HG03565 (cell line): Measurements from ENCODE around the gene UPF3A.
A peak's percentile ranks its signal among the peaks of the same experiment; 100 is the strongest.
"Not testable (repeated sequence)": the region's sequence is repeated elsewhere in the genome, so short reads cannot be mapped to it uniquely, and the experiment has no call there.

Experiments used
- ATAC-seq: cut with Tn5 transposase; IDR thresholded peaks from one replicate; pipeline ENCODE4 v1.9.1; 2021; ENCODE audit warnings: mild to moderate bottlenecking, moderate library complexity; ENCODE audit not compliant: unreplicated experiment

UPF3A gene

GRCh38 chr13:114281351-114282040 lies at the start of gene UPF3A:
TSS of gene UPF3A (plus strand) at chr13:114281601. CDS start at chr13:114281640, 39 bp downstream.
- peak; percentile 40 for ATAC-seq

- no peak for ATAC-seq
These were observed 49.5 kb upstream of the UPF3A start for GRCh38 chr13:114231886-114232285.

GRCh38 chr13:114234266-114234644 lies 47.1 kb upstream of the UPF3A start:
- no peak for ATAC-seq

GRCh38 chr13:114234645-114235421 lies 46.6 kb upstream of the UPF3A start, which contains the start of gene CDC16:
TSS of gene CDC16 (plus strand) at chr13:114234897. CDS start at chr13:114235085, 188 bp downstream.
- peak; percentile 67 for ATAC-seq

GRCh38 chr13:114235697-114236096 lies 45.7 kb upstream of the UPF3A start:
- ATAC-seq, result no peak

GRCh38 chr13:114236227-114236626 lies 45.2 kb upstream of the UPF3A start:
- ATAC-seq, result no peak

- no peak for ATAC-seq
These were observed 43.8 kb upstream of the UPF3A start for GRCh38 chr13:114237415-114238112.

GRCh38 chr13:114241918-114242317 lies 39.5 kb upstream of the UPF3A start:
- ATAC-seq, result no peak

- ATAC-seq, result no peak
These were observed 37.4 kb upstream of the UPF3A start for GRCh38 chr13:114243971-114244370.

GRCh38 chr13:114244637-114245036 lies 36.8 kb upstream of the UPF3A start:
- ATAC-seq, result no peak

GRCh38 chr13:114248011-114248410 lies 33.4 kb upstream of the UPF3A start:
- ATAC-seq, result no peak

GRCh38 chr13:114249077-114249476 lies 32.3 kb upstream of the UPF3A start:
- no peak for ATAC-seq

- ATAC-seq, result not testable (repeated sequence)
These were observed 29.6 kb upstream of the UPF3A start for GRCh38 chr13:114251639-114252440.

GRCh38 chr13:114256547-114256946 lies 24.9 kb upstream of the UPF3A start:
- no peak for ATAC-seq

GRCh38 chr13:114257014-114257413 lies 24.4 kb upstream of the UPF3A start:
- ATAC-seq, result no peak

GRCh38 chr13:114258589-114258988 lies 22.8 kb upstream of the UPF3A start:
- no peak for ATAC-seq

GRCh38 chr13:114259374-114259773 lies 22.0 kb upstream of the UPF3A start:
- no peak for ATAC-seq

GRCh38 chr13:114259974-114260373 lies 21.4 kb upstream of the UPF3A start:
- no peak for ATAC-seq

- ATAC-seq, result no peak
These were observed 20.6 kb upstream of the UPF3A start for GRCh38 chr13:114260814-114261213.

- ATAC-seq, result no peak
These were observed 20.0 kb upstream of the UPF3A start for GRCh38 chr13:114261328-114261965.
